HG03460 (cell line): Measurements from ENCODE around the gene CRISPLD2.
"Not testable (repeated sequence)": the region's sequence is repeated elsewhere in the genome, so short reads cannot be mapped to it uniquely, and the experiment has no call there.

Experiments
- ATAC-seq: cut with Tn5 transposase; IDR thresholded peaks from one replicate; pipeline ENCODE4 v1.9.1; 2021; ENCODE audit not compliant: unreplicated experiment

CRISPLD2 gene

GRCh38 chr16:84839054-84839453 lies 19.3 kb downstream of the CRISPLD2 start:
- ATAC-seq, result no peak

DNA sequence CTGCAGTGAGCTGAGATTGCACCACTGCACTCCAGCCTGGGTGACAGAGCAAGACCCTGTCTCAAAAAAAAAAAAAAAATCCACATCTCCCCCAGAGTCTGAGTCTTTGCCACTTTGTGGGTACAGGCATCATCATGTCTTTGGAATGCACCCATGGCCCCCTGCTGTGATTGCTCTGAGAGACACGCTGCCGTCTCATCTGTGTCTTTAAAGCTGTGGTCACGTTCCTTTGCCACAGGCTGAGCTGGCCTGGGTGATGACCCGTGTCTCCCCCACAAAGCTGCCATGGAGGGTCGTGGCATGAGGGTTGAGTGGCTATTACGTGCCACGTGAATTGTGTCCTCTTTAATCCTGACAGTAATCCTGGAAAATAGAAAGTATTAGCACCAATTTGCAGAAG lies 20.2 kb downstream of the CRISPLD2 start:
- no peak for ATAC-seq

DNA sequence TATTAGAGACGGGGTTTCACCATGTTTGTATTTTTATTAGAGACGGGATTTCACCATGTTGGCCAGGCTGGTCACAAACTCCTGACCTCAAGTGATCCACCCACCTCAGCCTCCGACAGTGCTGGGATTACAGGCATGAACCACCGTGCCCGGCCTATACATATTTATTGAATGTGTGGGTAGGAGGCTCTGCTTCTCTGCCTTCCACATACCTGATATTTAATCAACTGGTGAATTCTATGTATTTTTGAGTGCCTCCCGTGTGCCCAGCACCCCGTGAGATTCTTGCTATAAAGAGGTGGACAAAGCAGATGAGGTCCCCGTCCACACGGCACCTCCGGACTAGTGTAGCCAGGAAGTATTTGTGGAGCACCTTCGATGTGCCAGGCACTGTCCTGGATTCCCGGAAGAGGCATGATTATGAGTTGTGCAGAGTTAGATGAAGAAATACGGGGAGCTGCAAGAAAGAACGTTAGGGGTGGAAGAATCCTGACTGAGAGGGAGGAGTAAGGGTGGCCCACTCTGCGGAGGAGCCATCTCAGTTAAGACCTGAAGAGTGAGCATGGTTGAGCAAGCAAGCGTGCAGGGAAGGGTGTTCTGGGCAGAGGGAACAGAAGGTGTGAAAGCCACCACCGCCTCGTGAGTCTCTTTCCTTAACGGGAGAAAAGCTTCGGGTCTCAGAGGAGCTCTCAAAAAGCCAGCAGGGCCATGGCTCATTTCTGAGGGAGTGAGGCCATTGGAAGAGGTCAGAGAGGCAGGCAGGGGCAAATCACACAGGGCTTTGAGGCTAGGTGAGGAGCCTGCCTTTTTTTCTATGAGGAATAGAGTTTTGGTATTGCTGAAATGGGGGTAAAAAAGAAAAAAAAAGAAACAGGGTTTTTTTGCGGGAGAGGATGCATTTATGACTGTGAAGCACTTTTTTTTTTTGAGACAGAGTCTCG lies 21.2 kb downstream of the CRISPLD2 start:
- no peak for ATAC-seq

GRCh38 chr16:84841787-84842300 lies 22.1 kb downstream of the CRISPLD2 start:
- ATAC-seq, result no peak

- no peak for ATAC-seq
Observed at GRCh38 chr16:84842516-84843148, 22.8 kb downstream of the CRISPLD2 start.

GRCh38 chr16:84843149-84844048 lies 23.6 kb downstream of the CRISPLD2 start:
- ATAC-seq, result no peak

DNA sequence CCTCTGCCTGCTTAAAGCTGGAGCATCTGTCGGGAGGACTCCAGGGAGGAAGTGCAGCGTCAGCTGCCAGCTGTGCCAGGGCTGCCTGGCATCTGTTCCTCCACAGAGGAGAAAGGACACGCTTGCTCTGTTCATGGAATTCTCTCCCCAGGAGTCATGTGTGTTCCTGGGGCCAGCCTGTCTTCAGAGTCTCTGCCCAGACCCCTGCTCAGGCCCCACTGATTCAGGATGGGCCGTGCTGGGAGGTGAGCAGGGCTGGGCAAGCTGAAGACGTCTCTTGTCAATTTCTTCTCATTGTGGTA lies 24.2 kb downstream of the CRISPLD2 start:
- no peak for ATAC-seq

DNA sequence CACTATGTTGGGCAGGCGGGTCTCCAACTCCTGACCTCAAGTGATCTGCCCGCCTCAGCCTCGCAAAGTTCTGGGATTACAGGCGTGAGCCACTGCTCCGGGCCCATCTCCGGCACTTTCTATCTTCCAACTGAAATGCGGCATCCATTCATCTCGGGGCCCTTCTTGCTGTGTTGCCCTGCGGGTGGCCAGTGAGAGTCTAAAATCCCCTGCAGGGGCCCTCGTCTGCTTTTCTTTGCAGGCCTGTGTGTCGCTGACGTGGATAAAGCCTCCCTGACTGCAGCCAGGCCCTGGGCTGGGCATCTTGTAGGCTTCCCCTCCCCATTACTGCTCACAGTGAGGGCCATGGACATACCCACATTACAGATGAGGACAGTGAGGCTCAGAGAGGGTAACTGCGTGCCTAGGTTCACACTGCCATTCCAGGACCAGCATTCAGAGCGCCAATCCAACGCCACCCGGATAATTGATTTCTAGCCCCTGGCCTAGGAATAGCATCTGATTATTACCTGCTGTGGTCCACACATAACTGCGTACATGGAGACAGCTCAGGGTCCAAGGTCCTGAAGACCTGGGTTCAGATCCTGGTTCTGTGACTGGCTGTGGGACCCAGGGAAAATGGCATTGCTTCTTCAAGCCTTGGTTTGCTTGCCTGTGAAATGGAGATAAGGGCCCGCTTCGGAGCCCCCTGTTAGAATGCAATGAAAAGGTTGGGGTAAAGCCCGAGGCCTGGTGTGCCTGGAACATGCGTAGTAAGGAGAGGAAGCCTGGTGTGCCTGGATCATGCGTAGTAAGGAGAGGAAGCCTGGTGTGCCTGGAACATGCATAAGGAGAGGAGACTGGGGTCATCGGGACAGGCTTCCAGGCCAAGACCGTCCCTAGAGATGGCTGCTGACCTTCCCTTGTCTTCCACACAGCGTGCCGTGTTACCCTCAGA lies 25.0 kb downstream of the CRISPLD2 start:
- ATAC-seq, result no peak

DNA sequence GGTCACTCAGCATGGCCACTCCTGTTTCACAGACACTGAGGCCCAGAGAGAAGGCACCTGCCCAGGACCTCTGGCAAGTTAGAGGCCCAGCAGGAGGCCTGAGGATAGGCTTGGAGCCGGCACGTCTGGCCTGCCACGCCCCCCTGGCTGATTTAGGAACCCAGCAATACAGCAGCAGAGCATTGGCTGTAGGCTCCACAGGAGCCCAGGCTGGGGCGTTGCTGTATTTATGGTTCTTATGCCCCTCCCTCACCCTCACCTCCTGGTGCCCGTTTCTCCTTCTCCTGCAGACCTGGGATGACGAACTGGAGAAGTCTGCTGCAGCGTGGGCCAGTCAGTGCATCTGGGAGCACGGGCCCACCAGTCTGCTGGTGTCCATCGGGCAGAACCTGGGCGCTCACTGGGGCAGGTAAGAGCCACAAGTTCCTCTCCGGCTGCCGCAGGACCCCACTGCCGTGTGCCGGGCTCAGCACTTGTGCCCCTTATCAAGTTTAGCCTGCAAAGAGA lies 25.8 kb downstream of the CRISPLD2 start:
- no peak for ATAC-seq

GRCh38 chr16:84847564-84848355 lies 28.0 kb downstream of the CRISPLD2 start:
- no peak for ATAC-seq

DNA sequence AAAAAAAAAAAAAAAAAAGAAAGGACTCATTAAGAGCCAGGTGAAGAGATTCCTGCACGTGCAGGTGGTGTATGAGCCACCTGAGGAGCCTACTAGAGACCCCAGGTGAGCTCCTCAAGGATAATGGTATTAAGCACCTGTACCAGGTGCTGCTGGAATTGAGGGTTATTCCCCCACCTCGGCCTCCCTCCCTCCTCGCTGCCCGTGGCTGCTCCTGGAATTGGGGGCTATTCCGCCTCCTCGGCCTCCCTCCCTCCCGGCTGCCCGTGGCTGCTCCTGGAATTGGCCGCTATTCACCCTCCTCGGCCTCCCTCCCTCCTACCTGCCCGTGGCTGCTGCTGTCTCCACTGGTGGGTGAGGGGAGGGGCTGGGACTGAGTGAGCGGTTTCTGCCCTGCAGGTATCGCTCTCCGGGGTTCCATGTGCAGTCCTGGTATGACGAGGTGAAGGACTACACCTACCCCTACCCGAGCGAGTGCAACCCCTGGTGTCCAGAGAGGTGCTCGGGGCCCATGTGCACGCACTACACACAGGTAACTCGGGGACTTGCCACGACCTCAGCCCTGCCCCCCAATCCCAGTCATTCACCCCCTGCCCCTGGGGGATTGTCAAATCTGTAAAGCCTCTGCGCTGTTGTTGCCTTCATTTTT lies 29.3 kb downstream of the CRISPLD2 start:
- ATAC-seq, result no peak

GRCh38 chr16:84849751-84850150 lies 30.0 kb downstream of the CRISPLD2 start:
- ATAC-seq, result no peak

DNA sequence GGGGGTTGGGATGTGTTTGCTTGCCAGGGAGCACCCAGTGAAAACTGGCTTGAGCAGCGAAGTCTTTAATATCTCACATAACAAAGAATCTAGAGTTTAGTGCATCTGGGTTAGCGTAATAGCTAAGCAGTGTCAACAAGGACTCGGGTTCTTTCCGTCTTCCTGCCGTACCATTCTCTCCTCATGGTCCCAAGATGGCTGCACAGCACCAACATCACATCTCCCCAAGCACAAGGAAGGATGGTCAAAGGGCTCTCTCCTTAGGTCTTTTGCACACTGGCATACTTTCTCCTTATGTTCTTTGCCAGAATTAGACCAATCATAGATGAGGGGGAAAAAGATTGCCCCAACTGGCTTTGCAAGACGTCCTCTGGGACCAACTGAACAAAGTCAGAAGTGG lies 30.9 kb downstream of the CRISPLD2 start:
- no peak for ATAC-seq

DNA sequence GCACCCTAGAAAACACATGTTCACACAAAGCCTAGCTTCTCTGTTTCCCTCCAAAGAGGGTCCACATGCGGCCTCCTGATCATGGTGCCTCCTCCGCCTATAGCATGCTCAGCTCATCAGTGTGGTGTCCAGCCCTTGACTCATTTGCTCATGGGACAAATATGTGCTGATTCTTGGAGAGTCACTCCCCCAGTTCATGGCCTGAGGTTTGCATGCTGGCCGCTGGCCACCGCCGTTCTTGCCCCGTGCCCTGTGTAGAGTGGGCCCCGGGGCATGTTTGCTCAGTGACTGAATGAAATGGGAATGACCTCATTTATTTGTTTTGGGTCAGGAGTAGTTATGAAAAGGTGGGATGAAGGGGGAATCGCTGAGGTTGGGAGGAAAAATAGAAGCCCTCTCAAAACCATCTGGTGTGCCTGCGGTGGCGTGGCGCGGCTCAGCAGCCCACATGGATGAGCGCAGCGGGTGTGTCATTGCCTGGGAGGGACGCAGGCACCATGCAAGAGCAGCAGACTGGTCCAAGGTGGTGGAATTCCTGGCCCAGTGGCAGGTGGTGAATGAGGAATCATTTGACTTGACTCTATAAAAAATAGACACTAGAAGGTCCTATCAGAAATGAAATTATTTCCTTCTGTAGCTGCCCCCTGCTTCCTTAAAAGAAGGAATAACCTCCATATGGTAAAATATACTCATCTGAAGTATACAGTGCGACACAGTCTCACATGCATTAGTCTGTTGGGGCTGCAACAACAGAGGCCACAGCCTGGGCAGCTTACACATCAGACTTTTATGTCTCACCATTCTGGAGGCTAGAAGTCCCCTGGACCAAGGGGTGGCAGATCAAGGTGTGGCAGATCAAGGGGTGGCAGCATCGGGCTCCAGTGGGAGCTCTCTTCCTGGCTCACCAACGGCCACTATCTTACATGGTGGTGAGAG lies 31.7 kb downstream of the CRISPLD2 start:
- no peak for ATAC-seq

- no peak for ATAC-seq
Observed at GRCh38 chr16:84853534-84853933, 33.7 kb downstream of the CRISPLD2 start.

- no peak for ATAC-seq
Observed at GRCh38 chr16:84854759-84855158, 35.0 kb downstream of the CRISPLD2 start.

DNA sequence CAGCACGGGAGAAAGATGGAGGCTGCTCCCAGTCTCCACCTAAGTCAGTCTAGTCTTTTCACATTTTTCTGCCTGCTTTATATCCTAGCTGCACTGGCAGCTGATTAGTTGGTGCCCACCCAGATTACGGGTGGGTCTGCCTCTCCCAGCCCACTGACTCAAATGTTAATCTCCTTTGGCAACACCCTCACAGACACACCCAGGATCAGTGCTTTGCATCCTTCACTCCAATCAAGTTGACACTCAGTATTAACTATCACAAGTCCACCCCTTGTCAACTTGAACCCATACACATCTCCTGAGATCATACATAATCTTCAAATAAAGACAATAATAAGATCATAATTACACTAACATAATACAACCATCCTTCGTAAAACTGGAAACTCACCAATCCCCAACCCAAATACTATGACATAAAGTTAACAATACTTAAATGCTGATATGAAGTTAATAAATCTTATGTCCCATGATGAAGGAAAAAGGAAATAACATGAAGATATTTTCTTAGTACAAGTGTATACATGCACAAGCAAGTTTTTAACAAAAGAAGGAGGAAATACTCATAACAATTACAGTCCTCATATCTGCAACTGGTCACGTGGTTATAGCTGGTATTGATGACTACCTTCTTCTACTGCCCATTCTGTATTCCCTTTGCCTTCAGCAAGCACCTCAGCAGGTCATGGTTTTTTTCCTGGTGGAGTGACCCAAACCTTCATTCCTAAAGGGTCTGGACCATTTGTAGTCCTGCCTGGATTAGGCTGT lies 35.8 kb downstream of the CRISPLD2 start:
- not testable (repeated sequence) for ATAC-seq
